Endodermal cell (in vitro differentiated cells): ENCODE data around the gene XDH. TPM values are rescaled to one million over a fixed set of nuclear protein-coding genes. Genes with fewer than 3 reads are reported as not detected.

Experiments used
- DNase-seq: peaks from one replicate; pipeline ENCODE4 v3.0.0-alpha.2; 2017
- H3K27ac ChIP-seq: 2 replicates; pipeline ENCODE4 v1.5.1; 2013; ENCODE audit warnings: mild to moderate bottlenecking, low read depth, low read length, moderate library complexity
- H3K27me3 ChIP-seq: 2 replicates; pipeline ENCODE4 v1.6.1; 2013; ENCODE audit warnings: mild to moderate bottlenecking, low read length, moderate library complexity; ENCODE audit not compliant: insufficient read depth, control insufficient read depth, poor library complexity, severe bottlenecking
- H3K36me3 ChIP-seq: 2 replicates; pipeline ENCODE4 v1.7.0; 2013; ENCODE audit warnings: mild to moderate bottlenecking, low read length, moderate library complexity; ENCODE audit not compliant: control insufficient read depth, insufficient read depth
- H3K4me1 ChIP-seq: one replicate; pipeline ENCODE4 v1.7.0; 2013; ENCODE audit warnings: low read length; ENCODE audit not compliant: control insufficient read depth, insufficient read depth
- H3K4me3 ChIP-seq: 2 replicates; pipeline ENCODE4 v1.5.1; 2013; ENCODE audit warnings: mild to moderate bottlenecking, low read length, moderate library complexity
- H3K9ac ChIP-seq: 2 replicates; pipeline ENCODE4 v1.6.1; 2013; ENCODE audit warnings: mild to moderate bottlenecking, low read length, moderate library complexity; ENCODE audit not compliant: poor library complexity, severe bottlenecking; ENCODE audit errors: extremely low read depth
- H3K9me3 ChIP-seq: 2 replicates; pipeline ENCODE4 v1.6.1; 2013; ENCODE audit warnings: mild to moderate bottlenecking, low read length, moderate library complexity; ENCODE audit not compliant: control insufficient read depth
- H3K27ac Mint-ChIP-seq: 2 replicates; pipeline ENCODE4 v1.8.0; 2020; ENCODE audit warnings: mixed read lengths
- H3K27me3 Mint-ChIP-seq: 2 replicates; pipeline ENCODE4 v1.8.0; 2021; ENCODE audit warnings: mild to moderate bottlenecking, mixed read lengths; ENCODE audit not compliant: insufficient read depth
- H3K36me3 Mint-ChIP-seq: 2 replicates; pipeline ENCODE4 v1.8.0; 2020; ENCODE audit warnings: low read depth, mixed read lengths
- H3K4me1 Mint-ChIP-seq: 2 replicates; pipeline ENCODE4 v1.8.0; 2020; ENCODE audit warnings: mixed read lengths
- H3K4me3 Mint-ChIP-seq: 2 replicates; pipeline ENCODE4 v1.8.0; 2020; ENCODE audit warnings: mild to moderate bottlenecking, moderate library complexity, mixed read lengths
- H3K9me3 Mint-ChIP-seq: 2 replicates; pipeline ENCODE4 v1.8.0; 2020; ENCODE audit warnings: mild to moderate bottlenecking, mixed read lengths
- CTCF ChIP-seq: fragments of 200-600 bp; sonication (generic); conservative IDR thresholded peaks from 2 replicates; pipeline ENCODE4 v1.5.0; 2021; ENCODE audit warnings: antibody characterized with exemption, mild to moderate bottlenecking
- WGBS, 2 experiments: methylation state at CpG; one replicate each; pipeline versions ENCODE4 v1.1.5 to v1.1.7; 2013; ENCODE audit warnings: missing lambda C conversion rate in 2 of 2, mixed read lengths in 1 of 2; ENCODE audit not compliant: insufficient coverage in 1 of 2, insufficient read length in 1 of 2; 5-methylcytosine and 5-hydroxymethylcytosine counted together
- total RNA-seq, 2 donors: library from RNA; stranded (reverse); fragmentation: NEBNext Ultra II Directional in 1 of 2; extraction: Animal tissue kit (Norgen Biotek cat#: 25700) in 1 of 2; gene quantifications; 2 replicates in 1 of 2; 3 replicates in 1 of 2; pipeline ENCODE4 v1.2.1, GENCODE V29; 2021

Gene XDH
- total RNA-seq, 2 donors from 2014 or later: 1.9 to 4.0 TPM

DNA sequence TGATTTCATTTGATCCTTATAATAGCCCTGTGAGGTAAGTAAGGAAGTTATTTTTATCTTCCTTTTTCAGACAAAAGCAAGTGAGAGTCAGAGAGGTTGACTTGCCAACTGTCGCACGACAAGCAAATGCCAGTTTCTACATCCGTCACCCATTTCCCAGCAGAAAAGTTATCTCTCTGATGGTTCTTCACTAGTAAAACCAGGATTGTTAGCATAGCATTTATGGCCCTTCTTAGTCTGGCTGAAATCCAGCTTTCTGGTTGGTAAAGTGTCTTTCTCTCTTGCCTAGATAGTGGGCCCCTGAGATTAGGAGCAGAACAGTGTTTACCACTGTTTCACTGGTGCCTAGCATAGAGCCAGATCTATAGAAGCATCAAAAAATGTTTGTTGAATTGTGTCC is 7.1 kb upstream of the XDH start:
- Mint-ChIP-seq H3K4me3 (no peak overlapping the region), H3K27ac (no peak overlapping the region), H3K4me1 (no peaks in the 10 kb centered on the region), H3K27me3 (no peaks in the 10 kb centered on the region), H3K9me3 (no peaks in the 10 kb centered on the region), H3K36me3 (no peaks in the 10 kb centered on the region)
- 92 to 98% methylated on average over 3 of the region's 3 CpGs for WGBS, 2 experiments
- H3K4me3 ChIP-seq: no peak overlapping the region
- H3K27ac ChIP-seq: no peak overlapping the region
- peaks cover 15% of the 10 kb centered on the region for H3K9me3 ChIP-seq
- DNase-seq: no peak
- no peaks in the 10 kb centered on the region for H3K27me3 ChIP-seq
- H3K36me3 ChIP-seq: no peaks in the 10 kb centered on the region
- TF ChIP-seq CTCF: no peak
- no peaks in the 10 kb centered on the region for H3K4me1 ChIP-seq
- H3K9ac ChIP-seq: no peak overlapping the region

- Histone ChIP-seq H3K27ac (no peak overlapping the region), H3K36me3 (no peaks in the 10 kb centered on the region), H3K4me3 (no peak overlapping the region), H3K9me3 (peaks cover 15% of the 10 kb centered on the region), H3K9ac (no peak overlapping the region), H3K27me3 (no peaks in the 10 kb centered on the region), H3K4me1 (no peaks in the 10 kb centered on the region)
- no peak overlapping the region for H3K27ac Mint-ChIP-seq
- DNase-seq: no peak
- H3K36me3 Mint-ChIP-seq: no peaks in the 10 kb centered on the region
- H3K4me1 Mint-ChIP-seq: no peaks in the 10 kb centered on the region
- H3K27me3 Mint-ChIP-seq: no peaks in the 10 kb centered on the region
- no peaks in the 10 kb centered on the region for H3K9me3 Mint-ChIP-seq
- no peak overlapping the region for H3K4me3 Mint-ChIP-seq
- TF ChIP-seq CTCF: no peak
- WGBS, 2 experiments: 90% methylated on average over 1 of the region's 1 CpG
Measured at GRCh38 chr2:31420936-31421335, 6.4 kb upstream of the XDH start.

DNA sequence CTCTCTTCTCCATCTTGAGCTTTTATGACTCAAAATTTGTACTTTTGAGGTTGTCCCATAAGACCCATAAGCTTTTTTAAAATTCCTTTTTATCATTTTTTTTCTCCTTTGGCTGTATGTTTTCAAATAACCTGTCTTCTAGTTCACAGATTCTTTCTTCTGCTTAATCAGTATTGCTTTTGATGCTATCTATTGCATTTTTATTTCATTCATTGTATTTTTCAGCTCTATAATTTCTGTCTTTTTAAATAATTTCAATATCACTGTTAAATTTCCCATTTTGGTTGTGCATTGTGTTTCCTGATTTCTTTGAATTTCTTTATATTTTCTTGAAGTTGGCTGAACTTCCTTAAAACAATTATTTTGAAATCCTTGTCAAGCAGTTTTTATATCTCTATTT is 4.8 kb upstream of the XDH start:
- Mint-ChIP-seq H3K27me3 (no peaks in the 10 kb centered on the region), H3K36me3 (no peaks in the 10 kb centered on the region), H3K4me1 (peaks cover 6% of the 10 kb centered on the region), H3K27ac (no peak overlapping the region), H3K9me3 (no peaks in the 10 kb centered on the region), H3K4me3 (no peak overlapping the region)
- no peak for DNase-seq
- no peaks in the 10 kb centered on the region for H3K4me1 ChIP-seq
- H3K4me3 ChIP-seq: no peak overlapping the region
- H3K36me3 ChIP-seq: no peaks in the 10 kb centered on the region
- H3K9me3 ChIP-seq: peaks cover 14% of the 10 kb centered on the region
- H3K27me3 ChIP-seq: no peaks in the 10 kb centered on the region
- no peak overlapping the region for H3K9ac ChIP-seq
- no peak for TF ChIP-seq CTCF
- H3K27ac ChIP-seq: no peak overlapping the region
